Activated CD8-positive, alpha-beta T cell treated with anti-CD3 and anti-CD28 coated beads for 36 hours (primary cell): ENCODE results near the gene CDT1. TPM values are rescaled to one million over a fixed set of nuclear protein-coding genes. Genes with fewer than 3 reads are reported as not detected.

Experiments
- ATAC-seq: fragments of 200-7000 bp; cut with Tn5 transposase; one replicate; pipeline ENCODE4 v1.10.0; 2021; ENCODE audit warnings: mild to moderate bottlenecking, moderate library complexity
- CTCF ChIA-PET: fragments of 350-600 bp; sonication (Branson Sonifier 250); formaldehyde crosslinking; loops from one replicate; lab custom pipeline; 2021; ENCODE audit warnings: antibody characterized with exemption; lab: Charles Lee
- POLR2A ChIA-PET: fragments of 350-600 bp; sonication (Branson Sonifier 250); formaldehyde crosslinking; loops from one replicate; lab custom pipeline; 2021; ENCODE audit warnings: antibody characterized with exemption; lab: Charles Lee
- DNase-seq: peaks from one replicate; pipeline ENCODE4 v3.0.0-alpha.2; 2020
- H3K27ac Mint-ChIP-seq: one replicate; pipeline ENCODE4 v1.8.0; 2021; ENCODE audit warnings: mild to moderate bottlenecking, mixed read lengths
- H3K27me3 Mint-ChIP-seq: one replicate; pipeline ENCODE4 v1.8.0; 2021; ENCODE audit warnings: mixed read lengths
- H3K36me3 Mint-ChIP-seq: one replicate; pipeline ENCODE4 v1.8.0; 2021; ENCODE audit warnings: low read depth, mixed read lengths
- H3K4me1 Mint-ChIP-seq: one replicate; pipeline ENCODE4 v1.8.0; 2021; ENCODE audit warnings: low read depth, mixed read lengths
- H3K4me3 Mint-ChIP-seq: one replicate; pipeline ENCODE4 v1.8.0; 2021; ENCODE audit warnings: mild to moderate bottlenecking, moderate library complexity, mixed read lengths
- H3K9me3 Mint-ChIP-seq: one replicate; pipeline ENCODE4 v1.8.0; 2021; ENCODE audit warnings: mixed read lengths
- CTCF ChIP-seq: fragments of 200-600 bp; IDR thresholded peaks from one replicate; pipeline ENCODE4 v1.8.0; 2022; ENCODE audit warnings: antibody characterized with exemption, mild to moderate bottlenecking
- intact Hi-C: fragments of 100-400 bp; cut with micrococcal nuclease; formaldehyde crosslinking; loops from one replicate; pipeline ENCODE4 v1.10.0; 2022
- total RNA-seq, 2 experiments: library from RNA; stranded (reverse); gene quantifications; one replicate each; pipeline ENCODE4 v1.2.3, GENCODE V29; 2021

The CDT1 gene
- total RNA-seq, 2 experiments from 2014 or later: 180 to 182 TPM

- peaks cover 57% of the 10 kb centered on the region for H3K36me3 Mint-ChIP-seq
- DNase-seq: no peak
- intact Hi-C loops: no loop called here
- H3K27me3 Mint-ChIP-seq: no peaks in the 10 kb centered on the region
- ChIA-PET POLR2A (interaction anchor here (0.9 to 4.5 kb wide), 2 partner anchors 23 to 758 kb away, joined by 4 to 49 read pairs; no protein-coding TSS in a partner anchor), CTCF (no interaction called here)
- H3K9me3 Mint-ChIP-seq: no peaks in the 10 kb centered on the region
- peak overlapping the region; percentile 54 for H3K4me3 Mint-ChIP-seq
- peaks cover 15% of the 10 kb centered on the region for H3K4me1 Mint-ChIP-seq
- no peak overlapping the region for H3K27ac Mint-ChIP-seq
- no peak for ATAC-seq
- no peak for TF ChIP-seq CTCF
These were observed 2.4 kb downstream of the CDT1 start for GRCh38 chr16:88805887-88806393.

DNA sequence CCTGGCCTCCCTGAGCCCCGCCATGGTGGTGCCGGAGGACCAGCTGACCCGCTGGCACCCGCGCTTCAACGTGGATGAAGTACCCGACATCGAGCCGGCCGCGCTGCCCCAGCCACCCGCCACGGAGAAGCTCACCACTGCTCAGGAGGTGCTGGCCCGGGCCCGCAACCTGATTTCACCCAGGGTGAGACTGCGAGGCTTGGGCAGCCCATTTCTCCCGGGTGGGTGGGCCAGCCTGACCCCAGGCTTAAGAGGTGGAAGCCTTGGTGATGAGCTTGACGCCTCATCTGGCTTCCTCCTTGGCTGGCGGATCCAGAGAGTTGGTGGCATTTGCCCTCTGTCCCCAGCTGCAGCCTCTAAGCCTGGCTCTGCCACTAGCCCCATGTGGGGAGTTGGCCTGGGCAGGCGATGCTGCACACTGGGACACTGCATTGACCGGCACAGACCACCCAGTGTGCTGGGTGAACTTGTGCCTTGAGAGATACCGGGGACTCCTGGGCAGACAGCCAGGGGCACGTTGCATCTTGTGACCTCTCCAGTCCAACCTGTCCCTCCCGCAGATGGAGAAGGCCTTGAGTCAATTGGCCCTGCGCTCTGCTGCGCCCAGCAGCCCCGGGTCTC, 3.0 kb downstream of the CDT1 start:
- CTCF ChIA-PET: no interaction called here
- no peaks in the 10 kb centered on the region for H3K27me3 Mint-ChIP-seq
- peak overlapping the region; percentile 54 for H3K4me3 Mint-ChIP-seq
- intact Hi-C loops: no loop called here
- peaks cover 59% of the 10 kb centered on the region for H3K36me3 Mint-ChIP-seq
- DNase-seq: no peak
- no peak overlapping the region for H3K27ac Mint-ChIP-seq
- H3K4me1 Mint-ChIP-seq: peaks cover 11% of the 10 kb centered on the region
- POLR2A ChIA-PET: interaction anchor here (4.5 to 7.3 kb wide), 2 partner anchors 24 kb away, joined by 49 to 81 read pairs; partner anchors contain the start of gene PIEZO1
- no peaks in the 10 kb centered on the region for H3K9me3 Mint-ChIP-seq
- ATAC-seq: no peak
- TF ChIP-seq CTCF: no peak

GRCh38 chr16:88807142-88807625, 3.6 kb downstream of the CDT1 start:
- Mint-ChIP-seq H3K4me1 (peaks cover 11% of the 10 kb centered on the region), H3K36me3 (peaks cover 59% of the 10 kb centered on the region), H3K27me3 (no peaks in the 10 kb centered on the region), H3K27ac (no peak overlapping the region), H3K4me3 (no peak overlapping the region), H3K9me3 (no peaks in the 10 kb centered on the region)
- no peak for TF ChIP-seq CTCF
- ATAC-seq: no peak
- no peak for DNase-seq
- POLR2A ChIA-PET: interaction anchor here (0.6 to 7.3 kb wide), 3 partner anchors 25 to 161 kb away, joined by 3 to 81 read pairs (median 23); partner anchors contain the start of gene PIEZO1
- intact Hi-C loops: no loop called here
- CTCF ChIA-PET: no interaction called here

- intact Hi-C loops: no loop called here
- DNase-seq: no peak
- TF ChIP-seq CTCF: no peak
- peak overlapping the region; percentile 91 for H3K4me3 Mint-ChIP-seq
- no peaks in the 10 kb centered on the region for H3K27me3 Mint-ChIP-seq
- H3K9me3 Mint-ChIP-seq: no peaks in the 10 kb centered on the region
- H3K4me1 Mint-ChIP-seq: peaks cover 11% of the 10 kb centered on the region
- ChIA-PET CTCF (no interaction called here), POLR2A (interaction anchor here (0.6 to 7.3 kb wide), 5 partner anchors 26 to 162 kb away, joined by 3 to 81 read pairs (median 4); partner anchors contain the start of genes CTU2, PIEZO1 and RNF166)
- no peak for ATAC-seq
- peak overlapping the region; percentile 42 for H3K27ac Mint-ChIP-seq
- H3K36me3 Mint-ChIP-seq: peaks cover 59% of the 10 kb centered on the region
These were observed 4.3 kb downstream of the CDT1 start for GRCh38 chr16:88807626-88808453.
